A204.1 (cell line): Measurements from ENCODE around the gene PYCR2.
"Not testable (repeated sequence)": the region's sequence is repeated elsewhere in the genome, so short reads cannot be mapped to it uniquely, and the experiment has no call there.

Experiments used
- FAIRE-seq: peaks from 2 replicates; lab custom pipeline; 2012; peaks lifted over from hg19 to GRCh38; lab: Jason Lieb, UNC

Gene PYCR2

GRCh38 chr1:225942574-225942973 is 18.5 kb upstream of the PYCR2 start:
- no peak for FAIRE-seq

DNA sequence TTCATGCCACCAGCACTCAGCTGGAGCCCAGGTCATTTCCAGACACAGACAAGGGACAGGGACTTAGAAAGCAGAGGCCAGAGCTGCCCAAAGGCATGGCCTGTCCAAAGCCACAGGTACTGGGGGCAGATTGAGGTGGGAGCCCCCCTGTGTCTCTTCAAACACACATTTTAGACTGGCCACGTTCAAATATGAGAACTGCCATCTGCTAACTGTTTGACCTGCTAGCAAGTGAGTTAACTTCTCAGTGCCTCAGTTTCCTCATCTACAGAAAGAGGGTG is 17.8 kb upstream of the PYCR2 start:
- FAIRE-seq = no peak

DNA sequence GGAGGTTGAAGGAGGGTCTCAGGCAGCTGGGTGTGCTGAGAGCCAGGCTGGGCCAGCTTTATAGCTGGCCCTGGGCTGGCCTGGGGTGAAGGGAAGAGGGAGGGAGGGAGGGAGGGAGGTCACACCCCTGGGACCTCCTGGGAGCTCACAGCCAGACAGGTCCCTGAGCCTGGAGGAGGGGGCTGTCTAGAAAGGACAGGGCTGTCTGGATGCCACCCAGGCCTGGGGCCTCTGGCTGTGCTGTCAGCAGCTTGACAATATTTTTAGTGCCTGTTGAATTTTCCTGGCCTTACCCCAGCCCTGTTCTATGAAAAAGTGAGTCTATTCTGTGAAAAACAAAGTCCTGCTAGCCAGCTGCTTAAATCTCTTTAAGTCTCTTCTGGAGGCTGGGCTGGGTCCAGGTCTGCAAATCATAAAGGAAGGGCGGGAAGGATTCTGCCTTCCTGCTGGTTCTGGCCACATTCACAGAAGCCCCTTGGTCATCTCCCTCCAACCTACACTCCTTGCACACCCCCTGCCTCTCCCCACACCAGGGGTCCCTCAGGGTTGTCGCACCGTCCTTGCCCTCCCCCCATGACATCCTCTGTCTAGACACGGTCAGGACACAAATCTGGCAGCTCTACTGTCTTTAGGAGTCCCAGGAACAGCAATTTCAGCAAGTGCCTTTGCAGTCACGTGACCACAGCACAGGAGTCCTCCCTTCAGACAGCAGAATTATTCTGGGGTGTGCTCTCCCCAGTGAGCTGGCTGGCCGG is 17.3 kb upstream of the PYCR2 start, which contains the start of gene LEFTY2:
LEFTY2 (minus strand) TSS at position 34 of the 755 bp plus-strand sequence. CDS start 80 bp downstream, outside the sequence.
- no peak for FAIRE-seq

- FAIRE-seq = no peak
Measured at GRCh38 chr1:225940385-225941151, 16.5 kb upstream of the PYCR2 start.

DNA sequence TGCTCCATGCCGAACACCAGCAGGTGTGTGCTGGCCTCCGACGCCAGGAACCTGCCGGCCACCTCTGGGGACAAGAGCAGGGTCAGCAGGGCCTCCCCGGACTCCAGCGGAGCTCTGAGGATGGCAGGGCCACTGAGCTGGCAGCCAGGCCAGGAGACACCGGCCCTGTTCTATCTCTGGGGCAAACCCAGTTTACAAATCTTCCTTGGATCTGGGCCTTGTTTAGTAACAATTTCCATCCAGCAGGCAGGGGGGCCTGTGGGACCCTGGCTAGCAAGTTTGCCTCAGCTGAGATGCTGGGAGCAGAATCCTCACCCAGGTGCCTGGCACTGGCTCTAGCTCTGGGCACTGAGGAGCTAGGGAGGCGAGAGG is 15.9 kb upstream of the PYCR2 start:
- not testable (repeated sequence) for FAIRE-seq

DNA sequence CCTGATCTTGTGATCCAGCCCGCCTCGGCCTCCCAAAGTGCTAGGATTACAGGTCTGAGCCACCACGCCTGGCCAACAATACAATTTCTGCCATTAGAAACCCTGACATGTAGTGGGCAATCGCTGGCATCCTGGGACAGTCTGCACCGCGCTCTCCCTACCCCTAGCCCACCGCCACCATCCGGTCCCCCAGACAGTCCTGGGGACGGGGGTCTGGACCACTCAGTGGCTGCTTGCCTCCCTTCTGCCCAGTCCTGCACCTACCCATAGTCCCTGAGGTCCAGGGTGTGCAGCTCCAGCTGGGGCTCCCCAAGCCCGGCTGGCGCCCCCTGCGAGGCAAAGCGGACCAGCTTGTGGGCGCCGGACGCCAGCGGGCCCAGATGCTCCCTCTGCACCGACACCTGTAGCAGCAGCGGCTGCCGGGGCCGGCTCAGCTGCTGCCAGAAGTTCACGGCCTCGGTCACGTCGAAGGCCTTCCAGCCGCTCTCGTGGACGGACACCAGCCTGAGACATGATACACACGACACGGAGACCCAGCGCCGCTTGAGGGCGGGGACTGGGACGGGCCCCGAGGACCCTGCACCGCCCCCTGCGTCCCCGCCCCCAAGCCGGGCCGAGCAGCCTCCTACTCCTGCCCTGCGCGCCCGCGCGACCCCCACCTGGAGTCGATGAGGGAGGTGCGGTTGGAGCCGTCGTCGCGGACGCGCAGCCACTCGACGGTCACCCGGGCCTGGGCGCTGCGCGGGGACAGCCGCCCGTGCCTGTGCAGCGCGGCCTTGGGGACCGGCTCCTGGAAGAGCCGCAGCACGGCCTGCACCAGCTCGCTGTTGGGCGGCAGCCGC is 15.3 kb upstream of the PYCR2 start:
- not testable (repeated sequence) for FAIRE-seq

- no peak for FAIRE-seq
Measured at GRCh38 chr1:225937048-225937968, 13.3 kb upstream of the PYCR2 start.

DNA sequence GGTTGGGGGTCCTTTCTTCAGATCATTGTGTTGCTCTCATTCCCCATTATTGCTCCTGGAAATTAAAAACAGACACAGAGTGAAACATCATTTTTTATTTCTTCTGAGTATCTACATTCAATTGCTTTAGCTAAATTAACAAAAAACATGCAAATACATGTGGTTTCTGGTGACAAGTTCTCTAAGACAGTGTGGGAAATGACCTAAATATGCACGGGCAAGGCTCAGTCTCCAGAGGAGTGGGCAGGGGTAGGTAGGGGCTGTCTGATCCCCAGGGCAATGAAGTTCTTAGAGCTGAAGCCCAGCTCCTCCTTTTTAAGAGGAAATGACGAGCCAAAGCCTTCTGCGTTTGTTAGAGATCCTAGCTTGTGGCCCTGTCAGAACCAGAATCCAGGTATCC is 12.5 kb upstream of the PYCR2 start:
- FAIRE-seq = no peak

- FAIRE-seq = not testable (repeated sequence)
Measured at GRCh38 chr1:225936086-225936485, 12.0 kb upstream of the PYCR2 start.

- no peak for FAIRE-seq
Measured at GRCh38 chr1:225934711-225935110, 10.7 kb upstream of the PYCR2 start.

GRCh38 chr1:225933072-225933471 is 9.0 kb upstream of the PYCR2 start:
- FAIRE-seq = no peak

DNA sequence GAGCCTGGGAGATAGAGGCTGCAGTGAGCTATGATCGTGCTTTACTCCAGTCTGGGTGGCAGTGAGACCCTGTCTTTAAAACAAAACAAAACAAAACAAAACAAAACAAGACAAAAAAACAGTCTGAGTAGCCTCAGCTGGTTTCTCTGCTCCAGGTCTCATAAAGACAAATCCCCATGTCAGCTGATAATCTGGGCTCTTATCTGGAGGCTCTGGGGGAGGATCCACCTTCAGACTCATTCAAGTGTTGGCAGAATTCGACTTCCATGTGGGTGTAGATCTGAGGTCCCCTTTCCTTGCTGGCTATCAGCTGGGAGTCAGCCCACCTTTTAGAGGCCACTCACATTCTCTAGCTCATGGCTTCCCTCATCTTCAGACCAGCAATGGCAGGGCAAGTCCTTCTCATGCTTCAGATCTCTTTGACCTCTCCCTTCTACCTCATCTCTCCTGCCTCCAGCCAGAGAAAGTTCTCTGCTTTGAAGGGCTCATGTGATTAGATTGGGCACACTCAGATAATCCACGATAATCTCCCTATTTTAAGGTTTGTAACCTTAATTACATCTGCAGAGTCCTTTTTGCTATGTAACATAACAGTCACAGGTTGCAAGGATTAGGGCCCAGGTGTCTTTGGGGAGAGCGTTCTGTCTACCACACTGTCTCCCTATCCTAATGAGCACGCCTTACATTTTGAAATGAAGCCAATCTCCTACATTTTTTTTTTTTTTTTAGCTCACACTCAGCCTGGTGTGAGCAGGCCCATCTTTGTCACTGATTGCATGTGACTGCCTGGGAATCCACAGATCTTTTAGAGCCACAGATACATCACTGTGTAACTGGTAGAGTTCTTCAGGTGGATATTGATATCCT is 7.5 kb upstream of the PYCR2 start:
- FAIRE-seq = no peak

DNA sequence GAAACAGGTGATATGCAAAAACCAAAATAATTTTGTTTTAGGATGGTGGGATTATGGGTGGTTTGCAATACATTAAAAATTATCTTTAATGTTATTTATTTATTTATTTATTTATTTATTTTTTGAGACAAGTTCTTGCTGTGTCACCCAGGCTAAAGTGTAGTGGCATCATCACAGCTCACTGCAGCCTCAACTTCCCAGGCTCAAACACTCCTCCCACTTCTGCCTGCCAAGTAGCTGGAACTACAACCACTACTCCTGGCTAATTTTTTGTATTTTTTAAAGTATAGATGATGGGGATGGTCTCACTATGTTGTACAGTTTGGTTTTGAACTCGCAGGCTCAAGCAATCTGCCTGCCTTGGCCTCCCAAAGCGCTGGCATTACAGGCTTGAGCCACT is 6.5 kb upstream of the PYCR2 start:
- FAIRE-seq = no peak

- not testable (repeated sequence) for FAIRE-seq
Measured at GRCh38 chr1:225929462-225929861, 5.4 kb upstream of the PYCR2 start.

DNA sequence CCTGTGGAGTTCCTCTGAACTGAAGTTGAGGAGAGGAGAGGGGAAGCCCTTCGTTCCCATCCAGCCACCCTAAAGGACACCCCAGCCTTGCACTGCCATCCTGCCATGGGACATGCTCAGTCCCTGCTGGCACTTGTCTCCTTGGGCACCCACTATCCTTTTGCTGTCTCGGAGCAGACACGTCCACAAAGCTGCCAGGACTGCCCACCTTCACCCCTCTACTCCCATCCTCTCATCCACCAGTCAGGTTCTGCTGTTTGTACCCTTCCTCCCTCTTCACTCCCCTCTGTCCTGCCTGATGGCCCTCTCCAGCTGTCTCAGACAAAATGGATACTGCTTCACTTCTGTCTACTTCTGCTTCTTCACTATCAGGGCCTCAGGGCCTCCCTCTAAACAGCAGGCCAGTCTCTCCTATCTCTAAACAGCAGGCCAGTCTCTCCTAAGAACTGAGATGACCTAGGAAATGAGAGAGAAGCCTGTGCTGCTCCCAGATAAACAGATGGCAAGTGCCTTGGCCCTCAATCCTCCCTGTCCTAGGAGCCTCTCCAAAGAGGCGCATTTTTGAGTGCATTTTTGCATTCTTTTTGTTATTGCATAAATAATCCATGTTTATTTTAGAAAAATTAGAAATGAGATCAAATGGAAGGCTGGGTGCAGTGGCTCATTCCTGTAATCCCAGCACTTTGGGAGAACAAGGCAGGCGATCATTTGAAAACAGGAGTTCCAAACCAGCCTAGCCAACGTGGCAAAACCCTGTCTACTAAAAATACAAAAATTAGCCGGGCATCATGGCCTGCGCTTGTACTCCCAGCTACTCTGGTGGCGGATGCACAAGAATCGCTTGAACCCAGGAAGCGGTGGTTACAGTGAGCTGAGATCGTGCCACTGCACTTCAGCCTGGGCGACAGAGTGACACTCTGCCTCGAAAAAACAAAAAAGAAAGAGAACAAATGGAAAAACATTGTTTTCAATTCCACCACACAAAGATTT is 4.4 kb upstream of the PYCR2 start:
- no peak for FAIRE-seq

DNA sequence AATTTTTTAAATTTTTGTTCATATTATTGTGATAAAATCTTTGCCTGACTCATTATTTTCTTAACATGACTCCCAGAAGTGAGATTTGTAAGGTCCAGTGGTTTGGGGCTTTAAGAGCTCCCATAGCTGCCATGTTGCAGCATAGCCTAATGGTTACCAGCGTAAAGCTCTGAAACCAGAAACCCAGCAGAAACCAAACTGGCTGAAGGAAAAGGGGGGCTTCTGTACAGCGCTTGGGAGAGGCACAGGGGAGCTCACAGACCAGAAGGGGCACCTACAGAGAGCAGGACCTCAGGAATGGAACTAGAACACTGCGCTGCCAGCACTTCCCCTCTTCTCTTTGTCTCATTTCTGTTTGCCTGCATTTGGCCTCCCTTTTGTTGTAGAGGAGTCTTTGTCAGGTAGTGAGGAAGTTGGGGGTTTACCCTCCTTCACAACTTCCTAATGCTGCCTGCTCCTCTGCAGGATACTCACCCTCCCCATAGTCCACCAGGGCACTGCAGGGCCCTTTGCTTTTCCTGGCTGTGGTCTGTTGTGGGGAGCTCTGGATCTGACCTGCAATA is 2.6 kb upstream of the PYCR2 start:
- no peak for FAIRE-seq

DNA sequence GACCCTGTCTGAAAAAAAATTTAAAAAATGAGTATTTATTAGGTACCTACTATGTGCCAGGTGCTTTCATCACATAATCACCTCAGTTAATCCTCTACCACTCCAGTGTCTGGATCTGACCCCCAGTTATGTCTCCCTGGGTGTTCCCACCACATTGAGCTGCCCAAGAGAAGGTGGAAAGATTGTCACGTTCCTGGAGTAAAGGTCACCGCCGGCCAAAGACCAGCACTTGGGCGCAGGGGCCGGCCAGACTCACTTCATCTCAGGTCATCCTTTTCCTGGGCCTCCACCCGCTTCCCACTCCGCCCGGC is 714 bp downstream of the PYCR2 start:
- FAIRE-seq = no peak

DNA sequence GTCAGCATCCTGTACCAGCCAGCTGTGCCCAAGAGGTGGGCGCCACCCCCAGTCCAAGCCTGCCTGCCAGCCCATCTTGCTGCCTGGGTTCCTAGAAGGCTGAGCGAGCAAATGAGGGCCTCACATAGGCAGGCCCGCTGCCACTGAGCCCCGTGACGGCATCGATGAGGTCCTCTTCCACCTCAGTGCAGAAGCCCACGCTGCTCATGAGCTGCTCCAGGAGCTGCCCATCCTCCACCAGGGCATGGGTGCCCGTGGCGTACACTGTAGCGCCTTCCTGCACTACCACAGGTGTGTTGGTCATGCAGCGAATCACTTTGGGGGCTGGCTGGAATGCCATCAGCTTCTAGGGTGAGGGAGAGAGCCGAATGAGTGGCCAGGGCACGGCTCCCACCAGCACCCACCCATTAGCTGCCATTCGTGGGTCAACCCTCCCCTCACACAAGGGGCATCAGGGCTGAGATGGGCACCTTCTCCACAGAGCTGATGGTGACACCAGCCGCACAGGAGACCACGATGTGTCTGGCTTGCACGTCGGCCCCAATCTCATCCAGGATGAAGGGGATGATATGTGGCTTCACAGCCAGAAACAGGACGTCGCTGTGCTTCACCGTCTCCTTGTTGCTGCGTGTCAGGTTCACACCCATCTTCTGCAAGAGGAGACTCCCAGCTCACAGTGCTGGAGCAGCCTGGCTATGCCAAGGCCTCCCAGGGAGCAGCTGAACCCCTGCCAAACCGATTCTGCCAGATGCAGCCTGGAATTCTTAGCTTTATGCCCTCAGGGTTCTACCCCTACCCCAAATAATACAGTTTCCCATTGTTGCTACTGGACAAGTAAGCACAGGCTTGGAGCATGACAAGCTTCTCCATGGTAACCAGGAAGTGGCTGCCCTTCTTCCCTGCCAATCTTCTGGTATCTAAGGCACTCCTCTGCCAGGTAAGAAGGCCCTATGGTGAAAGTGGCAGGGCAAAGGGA is 2.0 kb downstream of the PYCR2 start:
- no peak for FAIRE-seq
